Activated T-helper 1 cell treated with anti-CD3 and anti-CD28 coated beads, Interleukin-12 subunit alpha, Interleukin-12 subunit beta, Interleukin-2, Interleukin-4 antibody, amounts not matched to agents 30 ng/mL and 10 ng/mL and 1 ng/mL, durations not matched to agents 14 hours and 24 hours and 36 hours (primary cell): ENCODE measurements around the gene MRPL37. TPM values are rescaled to one million over a fixed set of nuclear protein-coding genes. Genes with fewer than 3 reads are reported as not detected.
"Not testable (repeated sequence)": the region's sequence is repeated elsewhere in the genome, so short reads cannot be mapped to it uniquely, and the experiment has no call there.

Experiments used
- DNase-seq: peaks from one replicate; pipeline ENCODE4 v3.0.0; 2021; ENCODE audit warnings: low spot score
- H3K27ac Mint-ChIP-seq: one replicate; pipeline ENCODE4 v1.8.0; 2021; ENCODE audit warnings: mild to moderate bottlenecking, mixed read lengths
- H3K27me3 Mint-ChIP-seq: one replicate; pipeline ENCODE4 v1.8.0; 2022; ENCODE audit warnings: mild to moderate bottlenecking, moderate library complexity, mixed read lengths; ENCODE audit not compliant: insufficient read depth
- H3K36me3 Mint-ChIP-seq: one replicate; pipeline ENCODE4 v1.8.0; 2021; ENCODE audit warnings: low read depth, mixed read lengths
- H3K4me1 Mint-ChIP-seq: one replicate; pipeline ENCODE4 v1.8.0; 2021; ENCODE audit warnings: low read depth, mixed read lengths
- H3K4me3 Mint-ChIP-seq: one replicate; pipeline ENCODE4 v1.8.0; 2021; ENCODE audit warnings: mild to moderate bottlenecking, moderate library complexity, mixed read lengths
- H3K9me3 Mint-ChIP-seq: one replicate; pipeline ENCODE4 v1.8.0; 2021; ENCODE audit warnings: mixed read lengths
- intact Hi-C: fragments of 100-400 bp; cut with micrococcal nuclease; formaldehyde crosslinking; loops from one replicate; pipeline ENCODE4 v1.15.1; 2024
- total RNA-seq: library from RNA; stranded (reverse); gene quantifications from 2 replicates; pipeline ENCODE4 v1.2.3, GENCODE V29; 2022

MRPL37 gene
- total RNA-seq, 1 donor from 2014 or later: 145 TPM

- H3K27me3 Mint-ChIP-seq: no peaks in the 10 kb centered on the region
- H3K4me1 Mint-ChIP-seq: no peaks in the 10 kb centered on the region
- H3K4me3 Mint-ChIP-seq: no peak overlapping the region
- no peaks in the 10 kb centered on the region for H3K36me3 Mint-ChIP-seq
- H3K9me3 Mint-ChIP-seq: no peaks in the 10 kb centered on the region
- no peak overlapping the region for H3K27ac Mint-ChIP-seq
- no peak for DNase-seq
- intact Hi-C loops: no loop called here
Observed at GRCh38 chr1:54163573-54163972, 36.4 kb upstream of the MRPL37 start.

- intact Hi-C loops: no loop called here
- H3K36me3 Mint-ChIP-seq: no peaks in the 10 kb centered on the region
- H3K4me1 Mint-ChIP-seq: no peaks in the 10 kb centered on the region
- no peak overlapping the region for H3K27ac Mint-ChIP-seq
- no peak overlapping the region for H3K4me3 Mint-ChIP-seq
- DNase-seq: no peak
- no peaks in the 10 kb centered on the region for H3K9me3 Mint-ChIP-seq
- peaks cover 1% of the 10 kb centered on the region for H3K27me3 Mint-ChIP-seq
Observed at GRCh38 chr1:54165146-54165545, 34.8 kb upstream of the MRPL37 start.

GRCh38 chr1:54166357-54166756, 33.6 kb upstream of the MRPL37 start:
- DNase-seq, H3K36me3 Mint-ChIP-seq, H3K9me3 Mint-ChIP-seq, H3K27me3 Mint-ChIP-seq, H3K4me1 Mint-ChIP-seq, H3K27ac Mint-ChIP-seq, intact Hi-C loops, H3K4me3 Mint-ChIP-seq: not testable (repeated sequence)

- no peak overlapping the region for H3K27ac Mint-ChIP-seq
- peaks cover 1% of the 10 kb centered on the region for H3K27me3 Mint-ChIP-seq
- no peak for DNase-seq
- H3K36me3 Mint-ChIP-seq: no peaks in the 10 kb centered on the region
- intact Hi-C loops: no loop called here
- no peaks in the 10 kb centered on the region for H3K9me3 Mint-ChIP-seq
- H3K4me1 Mint-ChIP-seq: peaks cover 13% of the 10 kb centered on the region
- H3K4me3 Mint-ChIP-seq: no peak overlapping the region
Observed at GRCh38 chr1:54167422-54168139, 32.4 kb upstream of the MRPL37 start.

- Mint-ChIP-seq H3K9me3 (no peaks in the 10 kb centered on the region), H3K4me3 (no peak overlapping the region), H3K27ac (no peak overlapping the region), H3K36me3 (no peaks in the 10 kb centered on the region), H3K27me3 (peaks cover 1% of the 10 kb centered on the region), H3K4me1 (peaks cover 13% of the 10 kb centered on the region)
- intact Hi-C loops: no loop called here
- DNase-seq: no peak
Observed at GRCh38 chr1:54168206-54168965, 31.6 kb upstream of the MRPL37 start.

GRCh38 chr1:54169068-54169467, 30.9 kb upstream of the MRPL37 start:
- no peaks in the 10 kb centered on the region for H3K36me3 Mint-ChIP-seq
- no peak overlapping the region for H3K27ac Mint-ChIP-seq
- intact Hi-C loops: no loop called here
- DNase-seq: no peak
- no peak overlapping the region for H3K4me3 Mint-ChIP-seq
- H3K27me3 Mint-ChIP-seq: peaks cover 1% of the 10 kb centered on the region
- peaks cover 13% of the 10 kb centered on the region for H3K4me1 Mint-ChIP-seq
- no peaks in the 10 kb centered on the region for H3K9me3 Mint-ChIP-seq

GRCh38 chr1:54171016-54171415, 29.0 kb upstream of the MRPL37 start:
- Mint-ChIP-seq H3K36me3 (peaks cover 2% of the 10 kb centered on the region), H3K9me3 (no peaks in the 10 kb centered on the region), H3K4me3 (no peak overlapping the region), H3K4me1 (peaks cover 13% of the 10 kb centered on the region), H3K27ac (no peak overlapping the region), H3K27me3 (peaks cover 1% of the 10 kb centered on the region)
- DNase-seq: no peak
- intact Hi-C loops: no loop called here

GRCh38 chr1:54171606-54172005, 28.4 kb upstream of the MRPL37 start:
- peaks cover 2% of the 10 kb centered on the region for H3K36me3 Mint-ChIP-seq
- H3K4me1 Mint-ChIP-seq: peaks cover 13% of the 10 kb centered on the region
- no peak for DNase-seq
- no peak overlapping the region for H3K27ac Mint-ChIP-seq
- H3K4me3 Mint-ChIP-seq: no peak overlapping the region
- intact Hi-C loops: no loop called here
- peaks cover 1% of the 10 kb centered on the region for H3K27me3 Mint-ChIP-seq
- no peaks in the 10 kb centered on the region for H3K9me3 Mint-ChIP-seq

GRCh38 chr1:54172614-54173599, 27.1 kb upstream of the MRPL37 start:
- Mint-ChIP-seq H3K4me3 (no peak overlapping the region), H3K27me3 (peaks cover 1% of the 10 kb centered on the region), H3K36me3 (peaks cover 2% of the 10 kb centered on the region), H3K9me3 (no peaks in the 10 kb centered on the region), H3K4me1 (peaks cover 13% of the 10 kb centered on the region), H3K27ac (no peak overlapping the region)
- DNase-seq: no peak
- intact Hi-C loops: no loop called here

GRCh38 chr1:54173681-54174080, 26.3 kb upstream of the MRPL37 start:
- DNase-seq: no peak
- intact Hi-C loops: no loop called here
- Mint-ChIP-seq H3K9me3 (no peaks in the 10 kb centered on the region), H3K36me3 (peaks cover 2% of the 10 kb centered on the region), H3K4me1 (peaks cover 13% of the 10 kb centered on the region), H3K4me3 (no peak overlapping the region), H3K27ac (no peak overlapping the region), H3K27me3 (peaks cover 1% of the 10 kb centered on the region)

GRCh38 chr1:54174106-54174505, 25.9 kb upstream of the MRPL37 start:
- no peaks in the 10 kb centered on the region for H3K27me3 Mint-ChIP-seq
- H3K9me3 Mint-ChIP-seq: no peaks in the 10 kb centered on the region
- H3K27ac Mint-ChIP-seq: no peak overlapping the region
- H3K36me3 Mint-ChIP-seq: peaks cover 2% of the 10 kb centered on the region
- H3K4me3 Mint-ChIP-seq: no peak overlapping the region
- H3K4me1 Mint-ChIP-seq: peaks cover 13% of the 10 kb centered on the region
- no peak for DNase-seq
- intact Hi-C loops: no loop called here

GRCh38 chr1:54176621-54177327, 23.2 kb upstream of the MRPL37 start:
- no peaks in the 10 kb centered on the region for H3K9me3 Mint-ChIP-seq
- H3K27ac Mint-ChIP-seq: no peak overlapping the region
- DNase-seq: no peak
- no peaks in the 10 kb centered on the region for H3K27me3 Mint-ChIP-seq
- H3K4me1 Mint-ChIP-seq: peaks cover under 1% of the 10 kb centered on the region
- H3K4me3 Mint-ChIP-seq: no peak overlapping the region
- intact Hi-C loops: no loop called here
- peaks cover 2% of the 10 kb centered on the region for H3K36me3 Mint-ChIP-seq
